GM18526 (cell line): ENCODE results near the gene GIPC1.

Source experiments
- POLR2A ChIP-seq: IDR thresholded peaks from 3 replicates; pipeline ENCODE4 v1.6.1; 2011; ENCODE audit not compliant: insufficient read length; ENCODE audit errors: extremely low read depth

Gene GIPC1

DNA sequence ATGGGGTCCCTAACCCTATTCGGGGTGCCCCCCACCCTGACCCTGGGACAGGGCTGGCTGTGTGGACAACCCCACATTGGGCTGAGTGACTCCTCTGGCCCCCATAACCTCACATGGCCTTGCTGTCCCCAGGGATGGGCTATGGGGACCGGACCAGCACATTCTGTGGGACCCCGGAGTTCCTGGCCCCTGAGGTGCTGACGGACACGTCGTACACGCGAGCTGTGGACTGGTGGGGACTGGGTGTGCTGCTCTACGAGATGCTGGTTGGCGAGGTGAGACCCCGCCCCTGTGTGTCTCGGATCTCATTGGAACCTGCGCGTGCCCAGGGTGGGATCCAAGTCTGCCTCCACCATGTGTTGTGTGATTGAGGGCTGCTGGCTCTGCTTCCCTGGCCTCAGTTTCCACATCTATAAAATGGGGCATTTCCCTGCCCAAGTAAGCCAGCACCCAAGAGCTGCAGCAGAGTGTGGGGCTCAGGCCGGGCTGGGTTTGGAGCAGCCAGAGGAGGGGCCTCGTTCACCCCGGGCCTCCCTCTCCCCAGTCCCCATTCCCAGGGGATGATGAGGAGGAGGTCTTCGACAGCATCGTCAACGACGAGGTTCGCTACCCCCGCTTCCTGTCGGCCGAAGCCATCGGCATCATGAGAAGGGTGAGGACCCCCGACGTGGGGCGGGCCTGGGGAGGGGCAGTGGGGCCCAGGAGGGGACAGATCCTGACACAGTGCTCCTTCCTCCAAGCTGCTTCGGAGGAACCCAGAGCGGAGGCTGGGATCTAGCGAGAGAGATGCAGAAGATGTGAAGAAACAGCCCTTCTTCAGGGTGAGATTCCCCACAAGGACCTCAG, 25.7 kb downstream of the GIPC1 start:
- TF ChIP-seq POLR2A = no peak

DNA sequence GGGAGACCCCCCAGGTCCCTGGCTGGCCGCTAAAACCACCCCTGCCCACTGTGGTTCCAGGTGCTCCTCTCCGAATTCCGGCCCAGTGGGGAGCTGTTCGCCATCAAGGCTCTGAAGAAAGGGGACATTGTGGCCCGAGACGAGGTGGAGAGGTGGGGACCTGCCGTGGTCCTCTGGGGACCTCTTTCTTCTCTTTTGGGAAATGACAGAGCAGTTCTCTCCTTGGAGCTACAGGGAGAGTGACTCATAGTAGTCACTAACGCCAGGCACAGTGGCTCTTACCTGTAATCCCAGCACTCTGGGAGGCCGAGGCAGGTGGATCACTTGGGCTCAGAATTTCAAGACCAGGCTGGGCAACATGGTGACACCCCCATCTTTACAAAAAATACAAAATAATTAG, 28.1 kb downstream of the GIPC1 start:
- TF ChIP-seq POLR2A = no peak

DNA sequence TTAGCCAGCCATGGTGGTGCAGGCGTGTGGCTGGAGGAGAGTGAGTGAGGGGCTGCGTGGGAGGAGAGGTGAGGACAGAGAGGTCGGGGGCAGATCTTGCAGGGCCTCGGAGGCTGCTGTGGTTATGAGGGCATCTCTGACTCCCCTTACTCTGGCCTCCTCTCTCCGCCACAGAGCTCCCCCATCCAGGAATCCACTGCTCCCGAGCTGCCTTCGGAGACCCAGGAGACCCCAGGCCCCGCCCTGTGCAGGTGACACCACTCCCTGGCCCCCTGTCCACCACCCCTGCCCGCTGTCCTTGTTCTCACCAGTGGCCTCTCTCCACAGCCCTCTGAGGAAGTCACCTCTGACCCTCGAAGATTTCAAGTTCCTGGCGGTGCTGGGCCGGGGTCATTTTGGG, 28.5 kb downstream of the GIPC1 start:
- no peak for TF ChIP-seq POLR2A

DNA sequence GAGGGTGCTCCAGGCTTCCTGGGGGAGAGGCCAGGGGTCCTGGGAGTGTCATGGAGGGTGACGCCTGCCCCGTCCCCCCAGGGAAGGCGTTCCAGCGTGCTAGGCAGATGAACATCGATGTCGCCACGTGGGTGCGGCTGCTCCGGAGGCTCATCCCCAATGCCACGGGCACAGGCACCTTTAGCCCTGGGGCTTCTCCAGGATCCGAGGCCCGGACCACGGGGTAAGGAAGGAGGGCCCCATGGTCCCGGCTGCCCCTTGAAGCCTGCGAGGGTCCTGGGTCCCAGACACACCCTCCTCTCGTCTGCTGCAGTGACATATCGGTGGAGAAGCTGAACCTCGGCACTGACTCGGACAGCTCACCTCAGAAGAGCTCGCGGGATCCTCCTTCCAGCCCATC, 32.2 kb downstream of the GIPC1 start:
- no peak for TF ChIP-seq POLR2A

GRCh38 chr19:14460935-14461334, 35.0 kb downstream of the GIPC1 start:
- no peak for TF ChIP-seq POLR2A

GRCh38 chr19:14459703-14460102, 36.2 kb downstream of the GIPC1 start:
- no peak for TF ChIP-seq POLR2A

GRCh38 chr19:14450876-14451275, 45.1 kb downstream of the GIPC1 start:
- no peak for TF ChIP-seq POLR2A

DNA sequence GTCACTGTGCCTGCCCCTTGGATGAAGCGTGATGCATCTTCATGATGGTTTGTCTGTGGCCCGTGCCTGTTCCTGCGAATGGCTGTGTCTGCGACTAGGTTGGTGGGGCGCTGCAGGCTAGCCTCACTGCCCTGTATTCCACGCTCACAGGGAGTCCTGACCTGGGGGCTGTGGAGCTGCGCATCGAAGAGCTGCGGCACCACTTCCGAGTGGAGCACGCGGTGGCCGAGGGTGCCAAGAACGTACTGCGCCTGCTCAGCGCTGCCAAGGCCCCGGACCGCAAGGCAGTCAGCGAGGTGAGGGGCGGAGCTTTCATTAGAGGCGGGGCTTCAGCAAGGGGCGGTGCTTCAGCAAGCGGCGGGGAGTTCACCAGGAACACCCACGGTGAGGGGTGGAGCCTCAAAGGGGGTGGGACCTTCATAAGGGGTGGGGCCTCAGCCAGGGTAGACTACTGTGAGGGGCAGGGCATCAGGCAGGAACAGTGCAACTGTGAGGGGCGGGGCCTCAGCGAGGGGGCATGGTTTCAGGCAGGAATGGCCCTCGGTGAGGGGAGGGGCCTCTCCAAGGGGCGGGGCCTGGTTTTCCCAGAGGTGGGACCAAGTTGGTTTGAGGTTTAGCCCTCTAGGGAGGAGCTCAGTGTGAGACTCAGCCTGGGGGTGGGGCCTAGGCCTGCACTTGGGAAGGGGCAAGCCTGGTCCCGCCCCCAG, 45.6 kb downstream of the GIPC1 start:
- no peak for TF ChIP-seq POLR2A

DNA sequence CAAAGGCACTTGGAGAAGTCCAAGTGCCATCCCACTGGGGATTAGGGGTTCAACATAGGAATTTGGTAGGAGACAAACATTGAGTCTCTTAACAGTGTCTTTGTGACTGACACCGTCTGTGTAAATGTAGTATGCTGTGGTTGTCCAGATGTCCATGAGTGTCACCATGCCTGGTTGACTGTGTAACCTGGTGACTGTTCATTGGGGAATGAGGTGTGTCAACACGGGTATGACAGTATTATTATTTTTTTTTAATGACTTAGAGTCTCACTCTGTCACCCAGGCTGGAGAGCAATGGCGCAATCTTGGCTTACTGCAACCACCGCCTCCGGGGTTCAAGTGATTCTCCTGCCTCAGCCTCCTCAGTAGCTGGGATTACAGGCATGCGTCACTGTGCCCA, 46.6 kb downstream of the GIPC1 start:
- no peak for TF ChIP-seq POLR2A

DNA sequence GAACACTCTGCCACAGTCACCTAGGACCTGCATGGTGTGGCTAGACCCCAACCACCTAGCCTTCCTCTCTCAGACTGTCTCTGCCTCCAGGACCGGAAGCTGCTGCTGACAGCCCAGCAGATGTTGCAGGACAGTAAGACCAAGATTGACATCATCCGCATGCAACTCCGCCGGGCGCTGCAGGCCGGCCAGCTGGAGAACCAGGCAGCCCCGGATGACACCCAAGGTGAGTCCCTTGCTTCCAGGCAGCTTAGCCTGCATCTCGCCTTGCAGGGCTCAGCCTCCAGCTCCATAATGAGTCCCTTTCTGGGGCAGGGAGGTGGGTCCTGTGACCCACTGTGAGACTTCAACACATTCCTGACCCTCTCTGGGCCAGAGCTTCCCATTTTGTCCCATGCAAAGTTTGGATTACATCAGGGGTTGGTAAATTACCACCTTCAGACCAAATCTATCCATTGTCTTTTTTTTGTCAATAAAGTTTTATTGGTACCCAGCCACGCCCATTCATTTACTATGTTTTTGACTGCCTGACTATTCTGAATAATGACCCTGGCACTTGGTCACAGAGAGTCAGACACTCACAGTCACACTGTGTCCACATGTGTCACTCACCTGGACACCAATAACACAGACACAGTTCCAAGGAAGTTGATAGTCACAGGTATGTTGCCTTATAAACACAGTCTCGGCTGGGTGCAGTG, 49.4 kb downstream of the GIPC1 start:
- no peak for TF ChIP-seq POLR2A

- no peak for TF ChIP-seq POLR2A
Measured at GRCh38 chr19:14443632-14444216, 52.2 kb downstream of the GIPC1 start.

DNA sequence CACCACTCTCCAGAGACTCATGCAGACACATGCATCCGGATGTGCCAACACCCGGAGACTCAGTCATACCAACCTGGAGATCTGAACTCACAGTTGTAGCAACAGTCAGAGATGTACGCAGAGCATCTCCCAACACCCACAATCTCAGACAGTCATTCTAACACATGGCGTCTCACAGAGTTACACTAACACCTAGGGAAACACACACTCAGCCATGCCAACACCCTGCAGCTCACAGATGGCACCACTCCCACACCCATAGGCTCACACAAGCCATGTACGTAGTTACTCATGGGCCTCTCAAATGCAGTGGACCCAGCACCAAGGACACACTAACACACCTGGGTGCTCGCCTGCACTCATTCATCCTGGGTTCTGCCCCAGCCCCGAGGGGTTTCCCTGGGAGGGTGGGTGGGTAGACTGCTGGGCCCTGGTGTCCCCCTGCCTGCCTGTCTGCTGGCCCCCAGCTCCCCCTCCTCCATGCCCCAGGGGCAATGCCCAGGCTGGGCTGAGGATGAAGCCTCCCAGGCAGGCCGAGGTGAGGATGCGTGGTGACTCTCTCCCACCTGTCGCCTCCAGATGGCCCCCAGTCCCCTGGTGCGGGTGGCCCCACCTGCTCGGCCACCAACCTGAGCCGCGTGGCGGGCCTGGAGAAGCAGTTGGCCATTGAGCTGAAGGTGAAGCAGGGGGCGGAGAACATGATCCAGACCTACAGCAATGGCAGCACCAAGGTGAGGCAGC, 52.9 kb downstream of the GIPC1 start:
- no peak for TF ChIP-seq POLR2A

- no peak for TF ChIP-seq POLR2A
Measured at GRCh38 chr19:14441041-14441938, 54.6 kb downstream of the GIPC1 start.

GRCh38 chr19:14440049-14440448, 55.9 kb downstream of the GIPC1 start:
- peak; percentile 76 for TF ChIP-seq POLR2A

DNA sequence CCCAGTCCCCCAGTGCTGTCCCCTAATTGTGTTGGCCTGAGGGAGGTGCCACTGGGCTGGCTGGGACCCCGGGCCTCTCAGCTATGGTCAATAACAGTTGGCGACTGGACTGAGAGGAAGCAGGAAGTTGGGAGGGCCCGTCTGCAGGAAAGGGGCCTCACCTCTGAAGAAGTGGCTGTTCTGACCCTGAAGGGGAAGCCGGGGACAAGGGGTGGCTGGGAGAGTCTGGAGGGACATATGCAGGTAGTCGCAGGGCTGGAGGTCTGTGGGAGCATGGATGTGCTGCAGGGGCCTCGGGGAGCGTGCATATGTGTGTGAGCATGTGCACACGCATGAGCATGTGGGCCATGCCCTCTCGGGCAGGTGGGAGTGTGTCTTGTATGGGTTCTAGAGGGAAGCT, 56.9 kb downstream of the GIPC1 start:
- no peak for TF ChIP-seq POLR2A
